ENCODE measurements around the gene VENTX.
"Not testable (repeated sequence)": the region's sequence is repeated elsewhere in the genome, so short reads cannot be mapped to it uniquely, and the experiment has no call there.

VENTX gene

GRCh38 chr10:133217800-133218589 lies 19.7 kb upstream of the VENTX start:
- DNase-seq: no peak

- no peak for DNase-seq
These were observed 18.8 kb upstream of the VENTX start for GRCh38 chr10:133218891-133219290.

DNA sequence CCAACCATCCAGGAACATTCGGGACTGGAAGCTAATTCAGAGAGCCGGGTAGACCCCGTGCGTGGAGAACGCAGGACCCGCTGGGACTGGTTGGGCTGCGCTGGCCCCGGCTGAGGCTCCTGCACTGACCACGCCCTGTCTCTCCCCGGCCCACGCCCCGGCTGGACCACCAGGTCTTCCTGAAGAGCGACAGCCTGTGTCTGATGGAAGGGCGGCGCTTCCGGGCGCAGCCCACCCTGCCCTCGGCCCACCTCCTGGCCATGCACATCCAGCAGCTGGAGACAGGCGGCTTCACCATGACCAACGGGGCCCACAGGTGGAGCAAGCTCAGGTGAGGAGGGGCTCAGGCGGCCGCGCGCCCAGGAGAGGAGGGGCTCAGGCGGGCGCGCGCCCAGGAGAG lies 17.9 kb upstream of the VENTX start:
- no peak for DNase-seq

GRCh38 chr10:133221331-133221730 lies 16.3 kb upstream of the VENTX start:
- DNase-seq: no peak

DNA sequence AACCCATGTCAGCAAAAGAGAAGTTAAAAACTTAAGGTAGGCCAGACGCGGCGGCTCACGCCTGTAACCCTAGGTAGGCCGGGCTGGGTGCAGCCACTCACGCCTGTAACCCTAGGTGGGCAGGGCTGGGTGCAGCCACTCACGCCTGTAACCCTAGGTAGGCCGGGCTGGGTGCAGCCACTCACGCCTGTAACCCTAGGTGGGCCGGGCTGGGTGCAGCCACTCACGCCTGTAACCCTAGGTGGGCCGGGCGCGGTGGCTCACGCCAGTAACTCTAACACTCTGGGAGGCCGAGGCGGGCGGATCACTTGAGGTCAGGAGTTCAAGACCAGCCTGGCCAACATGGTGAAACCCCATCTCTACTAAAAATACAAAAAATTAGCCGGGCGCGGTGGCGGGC lies 15.9 kb upstream of the VENTX start:
- DNase-seq: not testable (repeated sequence)

- no peak for DNase-seq
These were observed 13.6 kb upstream of the VENTX start for GRCh38 chr10:133224076-133224475.

DNA sequence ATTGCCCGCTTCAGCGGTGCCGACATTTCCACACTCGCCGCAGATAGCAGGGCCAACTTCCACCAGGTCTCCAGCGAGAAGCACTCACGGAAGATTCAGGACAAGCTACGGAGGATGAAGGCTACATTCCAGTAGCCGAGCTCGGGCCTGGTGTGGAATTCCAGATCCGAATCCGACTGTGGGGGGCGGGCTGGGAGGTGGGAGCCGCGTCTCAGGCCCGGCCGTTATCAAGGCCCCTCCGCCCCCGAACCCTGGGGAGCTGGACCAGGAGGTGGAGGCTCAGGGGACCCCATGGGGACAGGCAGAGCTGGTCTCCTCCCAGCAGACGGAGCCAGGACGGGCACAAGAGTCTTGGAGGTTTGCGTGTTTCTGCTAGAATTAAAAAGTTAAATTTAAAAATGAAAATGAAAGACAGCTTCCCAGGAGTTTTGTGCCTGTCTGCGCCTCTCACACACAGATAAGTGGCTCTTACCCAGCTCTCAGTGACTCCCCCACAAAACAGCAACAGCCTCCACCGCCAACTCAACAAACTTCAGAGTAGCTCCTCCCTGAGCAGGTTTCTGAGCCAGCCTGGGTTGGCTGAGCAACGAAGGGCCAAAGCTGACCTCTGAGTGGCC lies 12.8 kb upstream of the VENTX start:
- no peak for DNase-seq

GRCh38 chr10:133225707-133226191 lies 11.9 kb upstream of the VENTX start:
- no peak for DNase-seq

DNA sequence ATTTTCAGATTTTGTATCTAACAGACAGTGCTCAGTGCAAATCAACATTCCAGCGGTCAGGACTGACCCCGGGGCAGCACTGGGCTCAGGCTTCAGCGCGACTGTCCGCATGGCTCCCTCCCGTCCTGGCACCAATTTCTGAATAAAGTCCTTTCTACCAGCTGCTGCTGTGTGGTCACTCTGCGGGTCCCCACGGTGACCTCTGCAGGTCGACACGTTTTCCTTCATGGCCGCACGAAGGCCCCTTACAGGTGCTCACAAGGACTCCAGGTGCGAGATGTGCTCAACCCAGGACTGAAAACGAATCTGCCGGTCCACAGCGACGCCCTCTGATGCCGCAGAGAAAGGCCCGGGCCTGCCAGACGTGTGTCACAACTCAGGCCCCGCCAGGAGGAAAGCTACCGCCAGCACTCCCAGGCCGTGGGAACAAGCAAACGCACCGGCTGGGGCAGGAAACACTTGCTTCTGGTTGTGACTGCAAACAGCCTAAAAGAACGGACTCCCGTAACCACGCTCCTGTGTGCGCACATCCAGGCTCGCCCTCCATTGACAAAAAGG lies 11.3 kb upstream of the VENTX start:
- DNase-seq: no peak

DNA sequence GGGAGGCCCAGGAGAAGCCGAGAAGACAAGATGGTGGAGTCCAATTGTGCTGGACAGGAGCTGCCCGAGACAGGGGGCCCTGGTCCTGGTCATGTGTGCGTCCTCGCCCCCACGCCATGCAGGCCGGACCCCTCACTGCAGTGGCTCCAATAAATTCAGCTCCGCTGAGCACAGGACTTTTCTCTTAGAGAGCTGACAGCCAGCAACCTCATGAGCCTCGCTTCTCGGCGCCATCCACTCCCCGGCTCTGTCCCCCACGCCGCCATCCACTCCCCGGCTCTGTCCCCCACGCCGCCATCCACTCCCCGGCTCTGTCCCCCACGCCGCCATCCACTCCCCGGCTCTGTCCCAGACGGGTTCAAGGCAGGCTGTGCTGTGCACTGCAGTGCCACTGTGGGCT lies 10.4 kb upstream of the VENTX start:
- no peak for DNase-seq

DNA sequence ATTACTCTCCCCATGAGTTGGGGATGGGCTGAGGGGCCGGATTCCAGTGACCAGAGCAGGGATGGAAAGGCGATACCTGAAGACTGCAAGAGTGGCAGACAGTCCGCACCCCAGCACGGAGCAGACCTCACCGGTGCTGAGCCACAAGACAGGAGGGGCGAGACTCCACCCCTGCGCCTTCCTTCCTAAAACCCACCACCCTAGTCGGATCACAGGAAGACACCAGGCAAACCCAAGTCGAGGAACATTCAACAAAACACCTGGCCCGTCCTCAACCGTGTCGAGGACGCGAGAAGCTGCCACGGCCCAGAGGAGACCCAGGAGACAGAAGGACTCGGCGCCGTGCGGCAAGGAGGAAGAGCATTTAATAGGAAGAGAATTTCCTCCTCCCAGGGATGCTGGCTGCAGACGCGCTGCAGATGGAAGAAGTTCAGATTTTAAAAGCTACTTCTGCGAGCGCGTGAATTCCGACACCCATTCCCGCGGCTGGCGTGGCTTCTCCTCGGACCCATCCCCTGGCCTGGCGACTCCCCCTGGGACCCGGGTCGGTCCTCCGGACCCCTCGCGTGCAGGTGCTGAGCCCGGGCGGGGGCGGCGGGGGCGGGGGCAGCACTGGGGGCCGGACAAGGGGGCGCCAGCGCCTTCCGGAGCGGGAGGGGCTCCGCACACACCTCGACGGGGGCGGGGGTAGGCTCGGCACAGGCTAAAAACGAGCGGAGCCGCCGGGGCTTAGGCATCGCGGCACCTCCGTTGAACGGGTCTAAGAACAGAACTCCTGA lies 8.2 kb upstream of the VENTX start:
- no peak for DNase-seq

DNA sequence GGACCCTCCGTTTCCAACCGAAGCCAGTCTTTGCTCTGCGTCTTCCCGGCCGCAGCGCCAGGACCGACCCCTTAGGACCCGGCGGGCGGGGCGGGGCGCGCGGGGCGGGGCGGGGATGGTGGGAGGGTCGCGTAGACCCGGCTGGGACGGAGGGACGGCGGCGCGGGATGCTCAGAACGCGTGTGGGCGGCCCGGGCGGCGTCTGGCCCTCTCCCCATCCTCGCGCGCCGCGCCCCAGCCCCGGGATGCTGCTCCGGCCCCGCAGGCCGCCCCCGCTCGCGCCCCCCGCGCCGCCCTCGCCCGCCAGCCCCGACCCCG lies 7.7 kb upstream of the VENTX start, which contains the start of gene UTF1:
Gene UTF1 (plus strand): TSS at position 174 of the 318 bp plus-strand sequence. CDS start 72 bp downstream, at position 246.
- no peak for DNase-seq

GRCh38 chr10:133230387-133231195 lies 7.1 kb upstream of the VENTX start:
- peak; percentile 45 to 58 for DNase-seq

GRCh38 chr10:133231244-133231945 lies 6.3 kb upstream of the VENTX start:
- DNase-seq: no peak

DNA sequence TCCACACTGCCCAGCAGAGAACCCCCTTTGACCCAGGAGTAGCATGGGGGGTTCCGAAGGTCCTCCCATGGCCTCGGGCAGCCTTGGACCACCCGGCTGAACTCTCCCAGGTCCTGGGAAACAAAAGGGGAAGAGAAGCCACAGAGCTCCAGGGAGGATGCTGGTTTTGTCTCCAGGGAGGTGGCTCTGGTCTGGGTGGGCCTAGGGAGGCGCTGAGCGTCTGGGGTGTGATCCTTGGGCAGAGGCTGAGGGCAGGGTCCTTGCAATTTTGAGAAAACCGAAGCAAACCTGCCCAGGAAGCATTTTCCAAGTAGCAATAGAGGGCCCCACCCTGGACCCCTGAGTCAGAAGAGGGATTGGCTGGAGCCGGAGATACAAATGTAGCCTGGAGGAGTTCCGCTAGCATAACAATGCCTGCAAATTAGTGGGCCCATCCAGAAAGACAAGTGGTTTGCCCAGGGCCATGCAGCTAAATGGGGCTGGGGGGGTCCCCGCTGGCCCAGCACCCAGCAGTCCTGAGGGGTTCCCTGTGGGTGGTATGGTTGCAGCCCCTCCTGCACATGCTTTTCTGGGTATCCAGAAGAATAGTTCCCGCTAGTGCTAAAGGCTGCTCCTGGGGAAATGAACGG lies 5.6 kb upstream of the VENTX start:
- DNase-seq: no peak

DNA sequence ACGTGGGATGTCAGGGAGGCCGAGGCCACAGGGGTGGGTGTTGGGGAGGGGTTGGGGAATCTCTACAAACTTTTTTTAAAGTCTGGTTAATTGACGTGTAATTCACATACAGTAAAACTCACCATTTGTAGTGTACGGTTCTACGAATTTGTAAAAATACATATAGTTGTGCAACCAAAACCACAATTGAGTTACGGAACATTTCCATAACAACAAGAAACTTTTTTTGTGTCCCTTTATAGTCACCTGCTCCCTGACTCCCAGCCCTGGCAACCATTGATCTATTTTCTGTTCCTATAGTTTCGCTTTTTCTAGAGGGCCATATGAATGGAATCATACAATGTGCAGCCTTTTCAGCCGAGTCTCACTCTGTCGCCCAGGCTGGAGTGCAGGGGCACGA lies 2.9 kb upstream of the VENTX start:
- DNase-seq: peak; percentile 7 to 59

DNA sequence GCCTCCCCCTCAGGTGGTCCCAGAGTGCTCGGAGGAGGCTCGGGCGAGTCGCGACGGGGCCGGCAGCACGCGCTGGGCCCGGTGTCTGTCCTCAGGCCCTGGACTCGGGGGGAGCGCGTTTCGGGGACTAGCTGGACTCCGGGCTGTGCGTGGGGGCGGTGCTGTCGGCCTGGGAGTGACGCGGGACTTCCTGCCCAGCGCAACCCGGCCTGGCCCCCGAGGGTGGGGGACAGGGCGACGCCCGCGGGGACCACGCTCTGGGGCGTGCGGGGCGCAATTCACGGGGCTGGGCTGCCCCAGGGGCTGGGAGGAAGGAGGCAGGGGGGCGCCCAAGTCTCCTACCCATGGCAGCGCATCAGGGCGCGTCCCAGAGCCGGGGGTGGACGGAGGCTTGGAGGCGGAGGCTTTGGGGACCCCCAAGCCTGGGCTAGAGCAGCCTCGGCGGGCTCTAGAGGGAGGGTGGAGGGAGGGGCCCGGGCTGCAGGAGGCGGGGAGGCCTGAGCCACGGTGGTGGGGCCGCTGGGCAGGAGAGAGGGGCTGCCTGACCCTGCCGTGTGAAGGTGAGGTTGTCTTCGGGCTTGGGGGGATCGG lies 2.3 kb upstream of the VENTX start:
- peak in 1 of 2 donors; percentile 9 for DNase-seq

DNA sequence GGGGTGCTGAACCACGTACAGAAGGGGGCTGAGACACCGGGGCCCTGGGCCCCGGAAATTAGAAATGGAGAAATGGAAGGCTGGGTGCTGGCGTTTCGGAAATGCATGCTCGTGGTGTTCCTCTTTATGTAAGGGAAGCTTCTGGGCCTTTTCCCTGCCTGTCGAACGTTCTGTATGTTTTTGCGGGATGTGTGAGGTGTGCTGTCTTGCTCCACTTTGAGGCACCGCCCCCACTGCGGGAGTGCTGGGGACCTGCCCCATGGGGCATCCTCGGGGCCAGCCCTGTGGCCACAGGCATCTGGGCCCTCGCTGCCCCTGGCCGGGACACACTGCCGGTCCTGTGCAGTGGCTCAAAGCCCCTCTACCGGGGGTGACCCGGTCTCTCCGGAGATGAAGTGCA lies 1.7 kb upstream of the VENTX start:
- DNase-seq: peak; percentile 35 to 50

DNA sequence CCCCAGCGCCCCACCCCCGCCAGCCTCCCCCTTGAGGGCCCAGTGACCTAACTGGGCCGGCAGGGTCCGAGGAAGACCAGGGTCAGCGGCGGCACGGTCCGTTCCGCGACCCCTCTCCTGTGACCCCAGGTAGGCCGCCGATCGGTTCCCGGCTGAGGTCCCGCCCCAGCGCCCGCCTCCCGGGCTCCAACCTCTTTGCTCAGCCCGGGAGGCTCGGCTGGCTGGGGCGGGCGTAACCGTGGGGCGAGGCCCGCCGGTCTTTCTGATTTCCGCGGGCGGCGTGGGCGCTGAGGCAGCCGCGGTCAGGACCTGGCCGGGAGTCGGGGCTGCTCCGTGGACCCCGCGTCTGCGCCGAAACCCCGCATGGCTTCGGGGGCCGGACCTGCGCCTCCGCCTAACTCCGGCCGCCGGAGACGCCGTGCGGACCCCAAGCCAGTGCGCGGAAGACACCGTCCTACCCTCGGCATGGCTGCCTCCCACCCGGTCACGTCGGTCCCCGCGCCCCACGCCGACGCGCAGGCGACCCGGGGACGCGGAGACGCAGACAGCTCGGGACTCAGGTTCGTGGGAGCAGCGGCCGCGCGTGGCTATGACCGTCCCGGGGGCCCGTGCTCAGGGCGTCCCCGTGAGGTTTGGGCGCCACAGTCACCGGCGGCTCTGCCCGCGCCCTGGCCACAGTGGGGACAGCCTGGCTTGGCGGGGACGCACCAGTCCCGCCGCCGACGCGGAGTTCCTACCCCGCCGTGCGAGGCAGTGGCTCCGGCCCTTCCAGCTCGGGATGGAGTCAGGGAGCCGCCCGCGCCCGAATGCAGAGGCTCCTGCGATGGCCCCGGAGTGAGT lies 1.0 kb upstream of the VENTX start:
- DNase-seq: no peak

DNA sequence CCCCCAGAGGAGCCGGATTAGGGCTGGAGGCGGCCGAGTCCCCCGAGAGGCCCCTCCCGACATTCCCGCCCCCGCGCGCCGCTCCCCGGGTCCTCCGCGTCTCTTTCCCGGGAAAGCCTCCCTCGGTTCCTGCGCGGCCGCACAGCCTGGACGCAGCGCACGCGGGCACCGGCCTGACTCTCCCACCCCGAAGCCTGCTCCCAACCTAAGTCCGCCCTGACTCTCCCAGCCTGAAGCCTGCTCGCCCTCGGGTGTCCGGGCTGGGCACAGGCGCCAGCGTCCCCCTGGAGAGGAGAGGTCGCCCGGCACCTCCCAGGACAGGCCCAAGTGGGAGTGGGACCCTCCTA lies 441 bp upstream of the VENTX start:
- DNase-seq: no peak
